ENCODE data around the gene PRELP. TPM values are rescaled to one million over a fixed set of nuclear protein-coding genes. Genes with fewer than 3 reads are reported as not detected.

Gene PRELP
- total and polyA plus RNA-seq, 10 of the 15 experiments (the other 5 are each of a cell fraction or from before 2014, with no cell fraction given): 0.03 to 0.05 TPM; not detected in 8

- no peak for TF ChIP-seq ZBTB4 (CRISPR knock-in tag; IDR thresholded peaks at IDR 0.05)
- no peak for TF ChIP-seq BHLHE40 (IDR thresholded peaks at IDR 0.05; ENCODE audit: borderline replicate concordance in 1 of 2, low read depth in 2 of 2, low read length in 1 of 2)
- no peak for TF ChIP-seq NBN (IDR thresholded peaks at IDR 0.05)
- no peak for TF ChIP-seq ELK1 (IDR thresholded peaks at IDR 0.05; ENCODE audit: low read depth, low read length)
- TF ChIP-seq EZH2 (IDR thresholded peaks at IDR 0.05; ENCODE audit: borderline replicate concordance, control insufficient read depth, low read depth, low read length): no peak
- TF ChIP-seq SREBF1 (IDR thresholded peaks at IDR 0.05; ENCODE audit: low read length): no peak
- TF ChIP-seq SMAD1 (IDR thresholded peaks at IDR 0.05; ENCODE audit: low read depth, partially characterized antibody): no peak
- TF ChIP-seq SRF (IDR thresholded peaks at IDR 0.05; ENCODE audit: low read depth in 2 of 2, low read length in 2 of 2): no peak
- TF ChIP-seq TCF3 (IDR thresholded peaks at IDR 0.05; ENCODE audit: borderline replicate concordance, insufficient read depth, low read depth, low read length): no peak
- no peak for TF ChIP-seq ZBTB11 (CRISPR knock-in tag; IDR thresholded peaks at IDR 0.05)
- TF ChIP-seq NR2C2 (IDR thresholded peaks at IDR 0.05; ENCODE audit: borderline replicate concordance, control insufficient read depth, insufficient read length, low read depth): no peak
- TF ChIP-seq E4F1 (IDR thresholded peaks at IDR 0.05; ENCODE audit: borderline replicate concordance, partially characterized antibody): no peak
- TF ChIP-seq MXI1 (IDR thresholded peaks at IDR 0.05; ENCODE audit: low read depth, low read length): no peak
- no peak for TF ChIP-seq EGR1 (IDR thresholded peaks at IDR 0.05; ENCODE audit: borderline replicate concordance in 1 of 2, low read depth in 2 of 2, low read length in 2 of 2)
Measured at GRCh38 chr1:203427451-203427850, 48.2 kb upstream of the PRELP start (continued).

Measured in GM12878 (cell line).